ENCODE measurements around the gene KRTAP25-1. TPM values are rescaled to one million over a fixed set of nuclear protein-coding genes. Genes with fewer than 3 reads are reported as not detected.

Gene KRTAP25-1
- total RNA-seq, 2 donors from 2014 or later = not detected

DNA sequence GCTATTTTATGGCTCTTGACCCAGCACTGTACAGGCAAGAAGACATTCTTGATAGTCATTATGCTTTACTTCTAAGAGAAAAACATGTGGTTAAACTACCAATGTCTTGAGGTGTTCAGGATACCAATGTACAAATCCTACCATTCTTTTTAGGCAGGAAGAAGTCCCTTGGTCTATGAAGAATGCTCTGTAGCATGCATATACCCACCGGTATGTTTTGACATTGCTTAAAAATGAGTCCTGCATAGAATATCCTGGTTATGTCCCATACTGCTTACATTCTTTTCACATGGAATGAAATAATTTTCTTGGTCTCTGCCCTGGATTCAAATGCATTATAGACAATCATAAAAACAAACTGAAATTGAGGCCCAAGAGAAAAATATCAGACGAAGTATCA, 43.4 kb upstream of the KRTAP25-1 start:
- Mint-ChIP-seq H3K9me3 (no peaks in the 10 kb centered on the region), H3K36me3 (ENCODE audit: low read depth) (no peaks in the 10 kb centered on the region), H3K4me3 (no peak overlapping the region), H3K27ac (no peak overlapping the region), H3K4me1 (no peaks in the 10 kb centered on the region), H3K27me3 (ENCODE audit: insufficient read depth) (no peaks in the 10 kb centered on the region)
- H3K36me3 ChIP-seq (ENCODE audit: control insufficient read depth, insufficient read depth, low read length) = no peaks in the 10 kb centered on the region
- WGBS, 2 experiments (ENCODE audit: insufficient coverage in 1 of 2, insufficient read length in 1 of 2) = 80 to 97% methylated on average over 1 to 2 of the region's 2 CpGs
- TF ChIP-seq CTCF (conservative IDR thresholded peaks at IDR 0.05) = no peak
- H3K4me1 ChIP-seq (ENCODE audit: control insufficient read depth, insufficient read depth, low read length) = no peaks in the 10 kb centered on the region
- no peaks in the 10 kb centered on the region for H3K9me3 ChIP-seq (ENCODE audit: control insufficient read depth, low read length)
- DNase-seq = no peak
- H3K4me3 ChIP-seq (ENCODE audit: low read length) = no peak overlapping the region
- H3K9ac ChIP-seq (ENCODE audit: extremely low read depth, low read length, poor library complexity, severe bottlenecking) = no peak overlapping the region
- H3K27ac ChIP-seq (ENCODE audit: low read depth, low read length) = no peak overlapping the region
- H3K27me3 ChIP-seq (ENCODE audit: control insufficient read depth, insufficient read depth, low read length, poor library complexity, severe bottlenecking) = no peaks in the 10 kb centered on the region

GRCh38 chr21:30329203-30329875, 40.0 kb upstream of the KRTAP25-1 start:
- no peaks in the 10 kb centered on the region for H3K27me3 Mint-ChIP-seq (ENCODE audit: insufficient read depth)
- H3K4me3 Mint-ChIP-seq = no peak overlapping the region
- Histone ChIP-seq H3K4me1 (ENCODE audit: control insufficient read depth, insufficient read depth, low read length) (no peaks in the 10 kb centered on the region), H3K9me3 (ENCODE audit: control insufficient read depth, low read length) (peaks cover 13% of the 10 kb centered on the region), H3K27me3 (ENCODE audit: control insufficient read depth, insufficient read depth, low read length, poor library complexity, severe bottlenecking) (no peaks in the 10 kb centered on the region), H3K36me3 (ENCODE audit: control insufficient read depth, insufficient read depth, low read length) (no peaks in the 10 kb centered on the region), H3K9ac (ENCODE audit: extremely low read depth, low read length, poor library complexity, severe bottlenecking) (no peak overlapping the region), H3K4me3 (ENCODE audit: low read length) (no peak overlapping the region), H3K27ac (ENCODE audit: low read depth, low read length) (no peak overlapping the region)
- H3K27ac Mint-ChIP-seq = no peak overlapping the region
- DNase-seq = no peak
- H3K4me1 Mint-ChIP-seq = no peaks in the 10 kb centered on the region
- peaks cover 11% of the 10 kb centered on the region for H3K9me3 Mint-ChIP-seq
- WGBS, 2 experiments (ENCODE audit: insufficient coverage in 1 of 2, insufficient read length in 1 of 2) = 94 to 100% methylated on average over 1 to 4 of the region's 4 CpGs
- TF ChIP-seq CTCF (conservative IDR thresholded peaks at IDR 0.05) = no peak
- no peaks in the 10 kb centered on the region for H3K36me3 Mint-ChIP-seq (ENCODE audit: low read depth)

- no peak for TF ChIP-seq CTCF (conservative IDR thresholded peaks at IDR 0.05)
- H3K4me3 Mint-ChIP-seq = no peak overlapping the region
Measured at GRCh38 chr21:30326390-30326789, 37.1 kb upstream of the KRTAP25-1 start.

More at GRCh38 chr21:30326390-30326789, 37.1 kb upstream of the KRTAP25-1 start:
- H3K27me3 Mint-ChIP-seq (ENCODE audit: insufficient read depth) = no peaks in the 10 kb centered on the region
- no peak overlapping the region for H3K4me3 ChIP-seq (ENCODE audit: low read length)
- no peaks in the 10 kb centered on the region for H3K36me3 ChIP-seq (ENCODE audit: control insufficient read depth, insufficient read depth, low read length)
- H3K4me1 ChIP-seq (ENCODE audit: control insufficient read depth, insufficient read depth, low read length) = no peaks in the 10 kb centered on the region
- DNase-seq = no peak
- H3K27me3 ChIP-seq (ENCODE audit: control insufficient read depth, insufficient read depth, low read length, poor library complexity, severe bottlenecking) = no peaks in the 10 kb centered on the region
- peaks cover 11% of the 10 kb centered on the region for H3K9me3 Mint-ChIP-seq
- H3K4me1 Mint-ChIP-seq = no peaks in the 10 kb centered on the region
- no peak overlapping the region for H3K27ac Mint-ChIP-seq
- H3K36me3 Mint-ChIP-seq (ENCODE audit: low read depth) = no peaks in the 10 kb centered on the region
- no peak overlapping the region for H3K27ac ChIP-seq (ENCODE audit: low read depth, low read length)
- H3K9ac ChIP-seq (ENCODE audit: extremely low read depth, low read length, poor library complexity, severe bottlenecking) = no peak overlapping the region
- H3K9me3 ChIP-seq (ENCODE audit: control insufficient read depth, low read length) = peaks cover 13% of the 10 kb centered on the region

Measured in endodermal cell (in vitro differentiated cells).